ENCODE results near the gene ATP6V0A1.

- TF ChIP-seq CTCF (IDR thresholded peaks at IDR 0.05; ENCODE audit: poor library complexity, severe bottlenecking) (no peak), EZH2 (IDR thresholded peaks at IDR 0.05; ENCODE audit: borderline replicate concordance, insufficient read depth, low read length, poor library complexity, severe bottlenecking) (no peak), SMC3 (conservative IDR thresholded peaks at IDR 0.05; ENCODE audit: poor library complexity) (no peak), REST (IDR thresholded peaks at IDR 0.05; ENCODE audit: borderline replicate concordance) (no peak), EP300 (conservative IDR thresholded peaks at IDR 0.05; ENCODE audit: poor library complexity, severe bottlenecking) (no peak), MXI1 (conservative IDR thresholded peaks at IDR 0.05; ENCODE audit: poor library complexity, severe bottlenecking) (no peak)
These were observed 49.9 kb downstream of the ATP6V0A1 start for GRCh38 chr17:42508426-42509165.

Data from neural cell (in vitro differentiated cells).